Endometrial microvascular endothelial cells (primary cell): ENCODE data around the gene ADAMTSL1. TPM values are rescaled to one million over a fixed set of nuclear protein-coding genes. Genes with fewer than 3 reads are reported as not detected.

Source experiments
- in situ Hi-C: cut with HindIII; loops from 2 replicates; pipeline ENCODE4 v1.10.0; 2017; ENCODE audit warnings: low sequenced_read_pairs, low pct_unique_long_range_greater_than_20kb; ENCODE audit errors: inconsistent ontology term
- total RNA-seq: library from RNA; depleted of rRNA; stranded (reverse); fragments of >200 nt; gene quantifications from one replicate; pipeline ENCODE4 v1.2.3, GENCODE V29; 2015; ENCODE audit errors: inconsistent ontology term

ADAMTSL1 gene
- total RNA-seq, 1 donor from 2014 or later, result 108 TPM

DNA sequence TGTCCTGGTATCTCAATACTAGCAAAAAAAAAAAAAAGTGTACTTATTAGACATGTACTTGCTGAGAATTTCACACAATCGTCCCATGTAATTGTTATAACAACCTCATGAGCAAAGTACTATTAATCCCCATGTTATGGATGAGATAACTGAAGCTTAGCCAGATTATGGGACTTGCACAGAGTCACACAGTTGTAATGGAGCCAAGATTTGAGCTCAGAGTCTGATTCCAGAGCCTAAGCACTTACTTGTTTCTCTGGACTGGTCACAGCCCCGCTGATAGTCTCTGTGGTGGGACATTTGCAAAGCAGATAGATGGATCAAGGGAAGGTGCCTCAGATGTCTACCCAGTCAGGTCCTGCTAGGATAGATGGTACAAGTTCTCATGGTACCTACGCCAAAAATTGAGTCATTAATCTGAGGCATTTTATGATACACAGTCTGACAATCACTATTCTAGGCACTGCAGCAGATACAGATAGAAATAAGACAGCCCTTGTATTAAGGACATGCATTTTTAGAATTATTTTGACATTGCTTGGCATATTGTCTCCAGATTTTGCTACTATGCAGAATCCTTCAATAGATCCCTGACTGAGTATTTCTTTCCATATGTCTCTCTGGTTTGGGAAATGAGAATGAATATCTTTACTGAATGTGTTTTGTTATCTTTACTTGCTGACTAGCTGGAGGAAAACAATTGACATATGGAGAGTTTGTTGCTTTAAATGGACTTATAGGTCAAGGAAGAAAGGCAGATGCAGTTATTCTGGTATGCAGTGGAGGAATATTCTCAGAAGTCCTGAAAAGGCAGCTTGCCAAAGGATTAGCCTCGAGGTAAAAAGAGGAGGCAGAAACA lies 149.5 kb downstream of the ADAMTSL1 start:
- in situ Hi-C loops, result no loop called here

DNA sequence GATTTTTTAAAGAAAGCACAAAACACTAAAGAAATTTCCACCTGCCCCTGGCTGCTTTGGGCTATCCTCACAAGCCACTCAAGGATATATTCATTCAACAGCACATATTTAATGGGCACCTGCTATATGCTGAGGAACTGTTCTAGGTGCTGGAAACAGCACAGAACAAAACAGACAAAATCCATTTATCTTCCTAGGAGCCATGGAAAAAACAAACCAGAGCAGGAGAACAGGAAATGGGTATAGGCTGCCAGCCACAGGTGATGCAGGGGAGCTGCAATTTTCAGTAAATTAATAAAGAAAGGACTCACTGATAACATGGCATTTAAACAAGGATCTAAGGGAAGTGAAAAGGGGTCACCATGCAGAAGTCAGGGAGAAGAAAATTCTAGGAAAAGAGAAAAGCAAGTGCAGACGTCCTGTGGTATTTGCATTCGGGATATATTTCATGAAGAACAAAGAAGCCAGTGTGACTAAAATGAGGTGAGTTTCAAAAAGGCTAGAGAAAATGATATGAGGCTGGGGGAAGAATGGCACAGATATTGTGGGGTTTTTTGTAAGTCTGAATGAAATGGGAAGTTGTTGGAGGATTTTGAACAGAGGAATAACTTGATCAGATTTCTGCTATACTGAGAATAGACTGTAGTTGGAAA lies 152.2 kb downstream of the ADAMTSL1 start:
- in situ Hi-C loops, result no loop called here

DNA sequence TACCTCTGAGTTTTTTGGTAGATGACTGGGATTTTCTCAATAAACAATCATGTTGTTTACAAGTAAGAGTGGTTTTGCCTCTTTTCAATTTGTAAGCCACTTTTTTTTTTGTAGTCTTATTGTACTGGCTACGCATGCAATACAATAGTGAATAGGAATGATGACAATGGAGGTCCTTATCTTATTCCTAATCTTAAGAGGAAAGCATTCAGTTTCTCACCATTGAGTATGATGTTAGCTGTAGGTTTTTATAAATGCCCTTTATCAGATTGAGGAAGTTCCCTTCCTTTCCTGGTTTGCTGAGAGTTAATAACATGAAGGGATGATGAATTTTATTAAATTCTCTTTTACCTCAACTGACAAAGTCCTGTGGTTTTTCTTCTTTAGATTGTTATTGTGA lies 155.2 kb downstream of the ADAMTSL1 start:
- in situ Hi-C loops, result no loop called here

DNA sequence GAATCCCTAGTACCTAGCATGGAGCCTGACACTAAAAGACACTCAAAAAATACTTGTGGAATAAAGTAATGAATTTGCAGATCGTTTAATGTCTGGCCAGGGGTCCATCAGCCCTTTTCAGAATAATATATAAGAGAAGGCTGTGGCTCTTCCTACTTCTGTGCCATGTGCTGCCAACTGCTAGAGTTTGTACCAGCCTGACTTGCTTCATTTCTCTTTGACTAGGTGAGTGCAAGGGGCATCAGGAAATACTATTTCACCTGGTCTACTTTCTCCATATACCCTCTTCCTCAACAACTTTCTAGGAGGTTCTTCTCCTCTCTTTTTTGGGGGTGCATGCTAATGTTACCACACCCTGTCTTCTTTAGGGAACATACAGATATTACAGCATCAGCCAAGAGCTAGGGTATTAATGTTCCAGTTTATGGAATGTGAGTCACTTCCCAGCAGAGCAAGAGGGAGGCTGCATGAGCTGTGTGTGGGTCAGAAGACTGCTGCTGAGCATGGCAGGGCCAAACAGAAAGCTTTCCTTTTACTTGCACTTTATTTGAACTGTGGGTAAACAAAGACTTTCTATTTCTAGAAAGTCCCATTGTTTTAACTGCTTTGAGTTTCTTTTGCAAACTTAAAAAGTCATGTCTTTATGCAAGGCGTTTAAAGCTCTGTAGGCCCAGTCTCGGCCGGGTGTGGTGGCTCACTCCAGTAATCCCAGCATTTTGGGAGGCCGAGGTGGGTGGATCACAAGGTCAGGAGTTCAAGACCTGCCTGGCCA lies 158.9 kb downstream of the ADAMTSL1 start:
- in situ Hi-C loops, result no loop called here

DNA sequence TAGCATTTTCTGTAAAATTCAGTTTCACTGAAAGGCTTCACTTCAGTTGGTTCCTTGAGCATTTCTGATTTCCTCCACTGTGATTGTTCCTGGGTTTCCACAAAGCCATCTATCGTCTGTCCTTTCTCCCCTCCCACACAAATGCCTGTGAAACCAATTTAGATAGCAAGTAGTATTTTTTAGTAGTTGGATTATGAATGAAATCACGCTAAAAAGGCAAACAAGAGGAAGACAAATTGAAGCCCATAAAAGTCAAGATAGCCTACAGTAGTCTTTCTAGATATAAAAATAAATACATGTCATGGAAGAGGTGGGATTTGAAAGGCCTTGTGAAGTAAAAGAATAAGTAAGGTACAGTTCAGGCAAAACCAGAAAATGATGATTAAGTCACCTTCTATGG lies 162.8 kb downstream of the ADAMTSL1 start:
- in situ Hi-C loops, result no loop called here

DNA sequence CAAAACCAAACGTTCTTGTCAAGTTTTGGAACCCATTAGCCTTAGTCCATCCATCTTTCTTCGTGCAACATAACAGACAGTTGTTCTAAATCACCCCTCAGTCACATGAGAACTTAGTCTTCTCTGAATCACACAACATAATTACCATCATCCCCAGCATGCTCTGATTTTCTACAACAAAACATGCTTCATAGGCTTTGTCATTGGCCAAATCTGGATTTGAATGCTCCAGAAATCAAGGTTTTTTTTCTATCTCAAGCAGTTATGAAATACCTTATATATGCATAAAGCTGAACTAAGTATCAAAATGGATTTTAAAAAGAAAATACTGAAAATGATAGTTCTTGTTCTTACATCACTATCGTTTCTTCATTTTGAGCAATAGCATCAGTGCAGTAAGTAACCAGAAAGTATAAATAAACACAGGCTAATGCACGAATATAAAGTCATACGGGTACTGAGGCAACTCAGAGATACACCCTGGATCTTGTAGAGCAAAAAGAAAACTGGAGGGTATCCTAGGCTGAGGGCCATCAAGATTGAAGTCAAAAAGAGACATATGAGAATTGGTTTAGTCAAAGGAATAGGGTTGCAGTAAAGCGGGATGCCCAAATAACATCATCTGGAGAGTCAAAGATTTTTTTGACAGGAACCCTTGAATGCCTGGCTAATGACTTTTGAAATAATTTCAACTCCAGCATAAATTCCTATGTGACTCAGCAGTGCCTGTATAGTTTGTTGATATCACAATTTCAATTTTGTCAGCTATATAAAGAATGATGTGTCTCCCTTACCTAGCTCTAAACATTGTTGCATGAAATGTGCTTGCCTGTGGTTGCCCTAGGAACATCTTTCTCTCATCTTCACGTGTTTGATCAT lies 164.7 kb downstream of the ADAMTSL1 start:
- in situ Hi-C loops, result no loop called here

DNA sequence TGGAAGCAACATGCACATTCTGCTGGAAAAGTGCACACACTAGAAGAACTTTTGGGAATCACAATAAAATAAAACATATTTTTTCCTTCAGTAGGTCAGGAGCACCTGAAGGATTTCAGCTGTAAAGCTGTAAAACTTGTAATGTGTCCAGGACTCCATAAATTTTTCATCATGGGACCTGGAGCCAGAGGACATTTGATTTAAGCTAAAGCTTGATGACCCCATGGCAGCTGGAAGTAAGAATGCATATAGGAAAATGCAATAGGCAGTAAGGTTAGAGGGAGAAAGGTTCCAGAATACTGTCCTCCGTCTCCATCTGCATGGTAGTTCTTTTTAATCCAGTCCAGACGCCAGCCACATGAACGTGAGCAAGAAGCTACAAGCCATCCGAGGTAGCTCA lies 166.0 kb downstream of the ADAMTSL1 start:
- in situ Hi-C loops, result no loop called here

DNA sequence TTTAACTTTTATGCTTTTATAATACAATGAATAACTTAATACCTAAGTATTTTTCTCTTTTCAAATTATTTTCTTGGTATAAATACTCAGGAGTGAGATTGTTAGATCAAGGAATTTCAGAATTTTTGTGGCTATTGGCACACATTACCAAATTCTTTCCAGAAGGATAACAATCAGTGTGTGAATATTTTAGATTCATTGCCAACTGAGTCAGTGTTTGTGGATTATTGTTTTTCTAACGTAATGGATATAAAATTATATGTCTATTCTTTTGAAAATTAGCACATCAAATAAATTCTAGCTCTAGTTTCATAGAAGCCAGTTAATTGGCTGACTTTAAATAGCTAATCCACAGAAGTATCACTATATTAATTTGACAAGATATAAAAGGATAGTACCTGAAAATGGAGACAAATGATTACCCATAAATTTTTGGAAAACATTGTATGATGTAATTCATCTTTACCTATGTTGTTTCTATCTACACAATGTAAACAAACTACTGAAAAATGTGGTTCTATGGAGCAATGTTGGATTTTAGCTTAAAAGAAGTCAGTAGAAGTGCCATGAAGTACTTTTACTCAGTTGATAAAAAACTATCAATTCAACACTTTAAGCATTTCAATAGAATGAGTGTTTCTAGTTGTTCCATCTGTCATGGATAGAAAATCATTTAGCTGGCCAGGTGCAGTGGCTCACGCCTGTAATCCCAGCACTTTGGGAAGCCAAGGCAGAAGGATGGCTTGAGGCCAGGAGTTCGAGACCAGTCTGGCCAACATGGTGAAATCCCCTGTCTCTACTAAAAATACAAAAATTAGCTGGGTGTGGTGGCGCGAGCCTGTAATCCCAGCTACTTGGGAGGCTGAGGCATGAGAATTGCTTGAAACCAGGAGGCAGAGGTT lies 185.1 kb downstream of the ADAMTSL1 start:
- in situ Hi-C loops, result no loop called here

DNA sequence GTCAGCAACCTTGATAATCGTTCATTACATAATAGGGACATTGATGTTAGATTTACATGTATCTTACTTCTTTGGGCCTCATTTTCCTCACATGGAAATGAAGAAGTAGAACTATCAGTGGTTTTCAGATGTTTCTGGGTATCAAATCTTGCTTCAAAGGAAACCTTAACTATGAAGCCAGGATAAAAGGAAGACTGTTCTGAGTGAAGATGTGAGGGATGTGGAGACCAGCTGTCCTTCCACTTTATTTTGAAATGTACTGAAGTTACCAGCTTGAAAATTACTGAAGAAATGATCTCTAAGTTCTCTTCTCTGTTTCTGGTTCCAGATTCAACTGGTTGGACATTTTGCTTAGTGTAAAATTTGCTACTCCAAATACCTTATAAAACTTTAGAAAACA lies 186.0 kb downstream of the ADAMTSL1 start:
- in situ Hi-C loops, result no loop called here

DNA sequence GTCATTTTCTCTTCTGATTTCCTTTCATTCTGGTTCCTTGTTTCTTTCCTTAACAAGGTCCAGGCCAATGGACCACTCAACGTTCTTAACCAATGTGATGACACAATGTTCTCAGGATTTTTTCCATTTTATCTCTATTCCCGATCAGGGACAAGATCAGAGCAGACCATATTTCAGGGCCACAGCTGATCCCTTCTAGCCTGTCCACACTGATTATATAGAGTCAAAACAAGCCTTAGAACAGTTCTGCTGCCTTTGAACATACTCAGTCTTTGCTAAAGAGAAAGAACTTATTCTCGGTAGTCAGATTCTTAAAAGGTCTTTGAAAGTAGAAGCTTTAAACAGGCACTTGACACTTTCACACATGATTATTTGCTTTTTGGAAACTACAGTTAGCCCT lies 188.4 kb downstream of the ADAMTSL1 start:
- in situ Hi-C loops, result no loop called here

DNA sequence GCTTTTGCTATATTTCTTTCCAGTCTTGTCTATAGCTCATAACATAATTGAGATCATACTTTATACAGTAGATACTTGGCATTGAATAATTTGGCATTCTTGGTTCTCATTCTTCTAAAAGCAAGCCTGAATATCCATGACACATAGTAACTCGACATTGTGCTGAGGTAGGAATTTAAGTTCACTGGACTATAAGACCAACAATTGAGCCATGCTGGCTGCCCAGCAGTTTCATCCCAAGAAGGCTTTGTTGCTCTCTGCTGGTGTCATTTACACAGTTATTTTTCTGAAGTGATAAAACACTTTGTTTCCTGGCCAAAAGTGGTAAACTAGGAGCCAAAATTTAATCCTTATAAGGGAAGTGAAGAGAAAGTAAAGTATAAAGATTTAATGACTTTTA lies 192.0 kb downstream of the ADAMTSL1 start:
- in situ Hi-C loops, result no loop called here

DNA sequence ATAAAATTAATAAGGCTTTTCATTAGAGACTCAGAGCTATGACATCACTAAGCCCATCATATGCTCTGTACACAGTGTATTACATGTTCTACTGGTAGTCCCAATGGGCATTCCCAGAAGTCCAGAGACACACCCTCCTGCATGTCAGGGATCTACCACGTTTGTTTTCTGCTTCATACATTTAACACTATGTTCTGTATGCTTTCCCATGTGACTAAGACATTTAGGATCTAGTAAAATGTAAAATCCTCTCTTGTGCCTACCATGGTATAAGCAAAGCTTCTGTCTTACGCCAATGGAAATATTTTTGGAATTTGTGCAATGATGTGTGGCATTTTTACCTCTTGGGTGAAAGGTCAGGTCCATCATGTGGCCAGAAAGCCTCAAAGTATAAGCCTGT lies 192.4 kb downstream of the ADAMTSL1 start:
- in situ Hi-C loops, result no loop called here

DNA sequence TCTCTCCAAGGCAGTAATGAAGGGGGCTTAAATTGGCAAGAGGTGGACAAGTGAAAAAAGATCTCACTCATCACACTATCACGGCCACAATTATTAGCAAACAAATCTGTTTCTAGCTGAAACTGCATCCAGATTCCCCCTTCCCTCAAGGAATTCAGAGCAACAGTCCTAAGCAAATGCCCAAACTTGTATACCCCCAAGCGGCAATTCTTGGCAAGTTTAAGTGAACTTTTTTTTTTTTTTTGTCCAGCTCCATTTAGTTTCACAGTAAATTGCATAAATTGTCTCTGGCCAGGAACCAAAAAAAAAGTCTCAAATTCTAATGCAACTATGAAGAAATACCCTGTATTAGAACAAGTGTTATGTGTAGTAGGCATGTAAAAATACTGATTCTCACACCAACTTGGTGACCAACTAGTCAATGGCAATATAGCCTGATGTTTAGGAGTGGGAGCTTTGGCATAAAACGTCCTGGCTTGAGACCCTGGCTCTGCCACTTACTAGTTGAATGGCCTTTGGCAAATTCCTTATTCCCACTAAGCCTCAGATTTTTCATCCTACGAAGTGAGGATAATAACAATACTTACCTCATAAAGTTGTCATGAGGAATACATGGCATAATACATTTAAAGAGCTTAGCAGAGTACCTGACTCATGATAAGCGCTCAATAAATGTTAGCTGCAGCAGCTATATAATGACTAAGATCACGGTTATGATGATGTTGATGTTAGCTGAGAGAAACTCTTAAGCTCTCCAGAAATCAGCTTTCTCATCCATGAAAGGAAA lies 193.2 kb downstream of the ADAMTSL1 start:
- in situ Hi-C loops, result no loop called here

DNA sequence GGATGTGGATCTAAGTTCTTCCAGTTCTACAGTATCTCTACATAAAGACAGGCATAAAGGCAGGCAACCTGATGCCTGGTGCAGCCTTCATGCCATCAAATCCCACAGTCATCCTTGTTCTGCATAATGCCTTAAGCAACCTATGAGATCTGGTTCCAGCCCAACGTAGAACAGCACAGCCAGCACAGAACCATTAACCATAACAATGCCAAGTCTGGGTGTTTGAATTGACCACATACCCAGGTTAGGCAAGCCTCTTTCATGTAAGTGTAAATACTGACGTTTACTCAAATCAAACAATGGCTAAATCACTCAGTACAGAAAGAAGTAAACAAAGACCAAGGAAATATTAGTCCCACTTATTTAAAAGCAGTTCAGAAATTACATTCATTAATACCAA lies 195.0 kb downstream of the ADAMTSL1 start:
- in situ Hi-C loops, result no loop called here

DNA sequence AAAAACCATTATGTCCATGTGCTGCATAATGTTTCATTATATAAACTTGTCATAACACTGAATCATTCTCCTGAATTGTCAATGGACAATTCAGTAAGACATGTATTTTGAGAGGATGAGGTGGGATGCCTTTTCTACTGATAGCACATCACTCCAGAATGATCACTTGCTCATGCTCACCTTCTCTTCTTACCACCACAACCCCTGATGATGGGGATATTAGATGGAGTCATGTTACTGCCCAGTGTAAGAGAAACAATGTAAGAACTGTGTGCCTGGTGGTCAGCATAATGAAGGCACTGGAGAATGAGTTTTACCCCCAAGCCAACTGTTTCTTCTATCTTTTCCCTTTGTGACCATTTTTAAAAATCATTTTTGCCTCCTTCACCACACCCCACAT lies 198.8 kb downstream of the ADAMTSL1 start:
- in situ Hi-C loops, result no loop called here

DNA sequence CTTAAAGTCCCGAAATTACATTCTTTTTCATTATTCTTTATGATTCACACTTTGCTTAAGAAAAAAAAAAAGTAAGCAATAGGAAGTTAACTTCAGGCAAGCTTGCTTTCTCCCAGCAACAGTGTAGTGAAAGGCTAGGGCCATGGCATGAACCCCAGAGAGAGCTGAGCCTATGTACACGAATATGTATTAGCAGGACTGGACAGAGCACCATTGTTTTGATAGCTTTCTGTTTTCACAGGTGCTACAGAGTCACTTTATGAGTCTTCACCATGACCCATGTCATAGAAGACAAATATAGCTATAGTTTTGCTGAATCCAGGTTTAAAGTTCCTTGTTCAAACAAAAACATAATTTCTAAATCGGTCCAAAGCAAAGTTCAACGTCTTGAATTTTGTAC lies 199.2 kb downstream of the ADAMTSL1 start:
- in situ Hi-C loops, result no loop called here

DNA sequence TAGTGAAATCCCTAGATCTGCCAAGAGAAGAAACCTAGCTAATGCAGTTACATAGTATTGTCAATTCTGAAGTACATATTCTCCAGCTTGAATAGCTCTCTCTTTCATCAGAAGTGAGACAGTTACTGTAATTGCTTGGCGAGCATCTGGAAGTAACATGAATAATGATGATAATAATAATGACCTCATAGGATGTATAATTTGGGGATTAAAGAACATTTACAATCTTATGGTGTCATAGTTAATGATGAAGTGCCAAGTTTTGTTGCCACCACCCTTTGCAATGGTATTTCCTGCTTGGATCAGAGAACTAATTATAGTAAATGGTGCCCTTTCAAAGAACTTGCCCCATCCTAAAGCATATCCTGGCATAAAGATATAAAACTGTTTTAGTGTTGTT lies 201.4 kb downstream of the ADAMTSL1 start:
- in situ Hi-C loops, result no loop called here
